Measurements from ENCODE around the gene SVOP.
"Not testable (repeated sequence)": the region's sequence is repeated elsewhere in the genome, so short reads cannot be mapped to it uniquely, and the experiment has no call there.

The SVOP gene

GRCh38 chr12:109033239-109034196 lies 12.7 kb upstream of the SVOP start:
- no peak for DNase-seq (ENCODE audit: low read depth in 2 of 2)

DNA sequence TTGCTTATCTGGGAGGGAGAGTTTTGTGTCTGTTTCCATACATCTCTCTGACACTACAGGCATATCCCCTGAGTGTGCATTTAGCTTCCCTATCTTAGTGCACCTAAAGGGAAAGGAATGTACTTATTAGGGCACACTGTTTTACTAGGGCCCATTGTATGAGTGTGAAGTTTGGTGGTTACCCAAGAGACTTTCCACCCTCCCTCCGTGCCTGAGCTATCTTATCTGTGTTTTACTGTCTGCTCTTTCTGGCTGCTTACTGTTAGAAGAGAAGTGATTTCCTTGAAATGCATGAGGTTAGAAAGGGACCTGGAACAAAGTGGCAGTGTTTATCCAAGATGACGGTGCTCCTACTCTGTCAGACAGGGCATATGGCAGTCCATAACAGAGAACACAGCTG lies 8.5 kb upstream of the SVOP start:
- DNase-seq (ENCODE audit: low read depth in 2 of 2), result no peak

DNA sequence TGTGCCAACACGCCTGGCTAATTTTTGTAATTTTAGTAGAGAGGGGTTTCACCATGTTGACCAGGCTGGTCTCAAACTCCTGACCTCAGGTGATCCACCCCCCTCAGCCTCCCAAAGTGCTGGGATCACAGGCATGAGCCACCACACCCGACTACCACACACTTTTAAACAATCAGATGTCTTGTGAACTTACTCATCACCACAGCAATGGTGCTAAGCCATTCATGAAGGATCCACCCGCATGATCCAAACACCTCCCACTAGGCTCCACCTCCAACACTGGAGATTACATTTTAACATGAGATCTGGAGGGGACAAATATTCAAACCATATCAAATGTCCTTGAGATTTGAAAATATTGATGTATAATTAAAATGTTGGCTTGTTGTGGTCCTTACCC lies 7.8 kb upstream of the SVOP start:
- not testable (repeated sequence) for DNase-seq (ENCODE audit: low read depth in 2 of 2)

- DNase-seq (ENCODE audit: low read depth in 2 of 2), result peak in 1 of 2 experiments; percentile 10
These were observed 6.9 kb upstream of the SVOP start for GRCh38 chr12:109027767-109028166.

- DNase-seq (ENCODE audit: low read depth in 2 of 2), result no peak
These were observed 597 bp downstream of the SVOP start for GRCh38 chr12:109020146-109020795.

GRCh38 chr12:109018296-109018695 lies 2.6 kb downstream of the SVOP start:
- no peak for DNase-seq (ENCODE audit: low read depth in 2 of 2)

DNA sequence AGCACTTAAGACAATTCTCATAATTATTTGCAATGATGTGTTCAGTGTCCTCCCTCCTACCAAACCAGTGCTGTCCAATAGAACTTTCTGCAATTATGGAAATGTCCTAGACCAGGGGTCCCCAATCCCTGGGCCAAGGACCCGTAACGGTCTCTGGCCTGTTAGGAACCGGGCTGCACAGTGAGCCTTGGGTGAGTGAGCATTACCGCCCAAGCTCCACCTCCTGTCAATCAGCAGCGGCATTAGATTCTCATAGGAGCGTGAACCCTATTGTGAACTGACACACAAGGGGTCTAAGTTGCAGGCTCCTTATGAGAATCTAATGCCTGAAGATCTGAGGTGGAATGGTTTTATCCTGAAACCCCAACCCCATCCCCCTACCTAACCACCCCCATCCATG lies 3.9 kb downstream of the SVOP start:
- DNase-seq (ENCODE audit: low read depth in 2 of 2), result no peak

DNA sequence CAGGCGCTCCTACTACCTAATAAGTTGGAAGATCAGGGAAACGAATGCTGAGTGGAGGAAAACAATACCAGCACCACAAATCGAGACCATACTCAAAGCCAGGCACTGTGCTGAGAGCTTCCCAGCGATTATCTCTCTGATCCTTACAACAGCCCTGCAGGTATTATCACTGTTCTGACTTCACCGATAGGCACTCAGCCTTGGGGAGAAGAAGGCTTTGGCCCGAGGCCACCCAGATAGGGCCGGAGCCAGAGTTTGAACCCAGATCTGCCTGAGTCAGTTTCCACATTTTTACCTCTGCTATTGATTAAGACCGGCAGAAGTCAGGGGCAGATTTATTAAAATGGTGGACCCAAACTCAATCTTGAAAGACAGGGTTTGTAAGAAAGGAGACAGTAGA lies 4.9 kb downstream of the SVOP start:
- DNase-seq (ENCODE audit: low read depth in 2 of 2), result no peak

GRCh38 chr12:109014984-109015765 lies 5.7 kb downstream of the SVOP start:
- no peak for DNase-seq (ENCODE audit: low read depth in 2 of 2)

- DNase-seq (ENCODE audit: low read depth in 2 of 2), result no peak
These were observed 10.6 kb downstream of the SVOP start for GRCh38 chr12:109010259-109010658.

DNA sequence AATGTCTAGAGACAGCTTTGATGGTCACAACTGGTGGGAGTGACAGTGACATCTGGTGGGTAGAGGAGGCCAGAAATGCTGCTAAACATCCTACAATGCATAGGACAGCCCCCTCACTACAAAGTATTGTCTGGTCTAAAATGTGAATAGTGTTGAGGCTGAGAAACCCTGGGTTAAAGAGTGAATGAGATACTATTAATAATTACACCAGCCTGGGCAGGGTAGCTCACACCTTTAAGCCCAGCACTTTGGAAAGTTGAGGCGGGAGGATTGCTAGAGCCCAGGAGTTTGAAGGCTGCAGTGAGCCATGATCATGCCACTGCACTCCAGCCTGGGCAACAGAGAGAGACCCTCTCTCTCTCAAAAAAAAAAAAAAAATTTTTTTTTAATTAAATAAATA lies 11.1 kb downstream of the SVOP start:
- DNase-seq (ENCODE audit: low read depth in 2 of 2), result no peak

DNA sequence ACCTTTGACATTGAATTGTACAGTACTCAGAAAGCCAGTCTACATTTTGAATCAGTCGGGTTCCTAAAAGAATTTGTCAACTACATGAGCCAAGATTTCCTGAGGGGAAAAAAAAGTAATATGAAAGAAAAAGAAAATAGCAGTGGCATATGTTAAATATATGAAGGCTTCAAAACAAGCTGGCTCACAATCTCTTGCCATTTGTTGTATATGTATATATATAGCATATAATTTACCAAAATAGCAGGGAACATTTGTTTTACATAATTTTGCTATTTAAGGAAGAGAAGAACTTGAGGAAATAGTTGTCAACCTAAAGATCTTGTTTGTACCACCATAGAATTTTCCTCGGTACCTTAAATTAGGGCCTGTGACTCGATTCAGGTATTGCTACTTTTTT lies 16.9 kb downstream of the SVOP start:
- no peak for DNase-seq (ENCODE audit: low read depth in 2 of 2)

DNA sequence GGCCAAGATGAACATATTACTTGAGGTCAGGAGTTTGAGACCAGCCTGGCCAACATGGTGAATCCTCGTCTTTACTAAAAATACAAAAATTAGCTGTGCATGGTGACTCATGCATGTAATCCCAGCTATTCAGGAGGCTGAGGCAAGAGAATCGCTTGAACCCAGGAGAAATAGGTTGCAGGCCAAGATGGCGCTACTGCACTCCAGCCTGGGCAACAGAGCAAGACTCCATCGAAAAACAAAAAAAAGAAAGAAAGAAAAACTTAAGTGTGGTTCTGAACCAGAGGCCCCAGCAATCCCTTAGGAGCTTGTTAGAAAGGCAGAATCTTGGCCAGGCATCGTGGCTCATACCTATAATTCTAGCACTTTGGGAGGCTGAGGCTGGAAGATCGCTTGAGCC lies 24.5 kb downstream of the SVOP start:
- DNase-seq (ENCODE audit: low read depth in 2 of 2), result no peak

DNA sequence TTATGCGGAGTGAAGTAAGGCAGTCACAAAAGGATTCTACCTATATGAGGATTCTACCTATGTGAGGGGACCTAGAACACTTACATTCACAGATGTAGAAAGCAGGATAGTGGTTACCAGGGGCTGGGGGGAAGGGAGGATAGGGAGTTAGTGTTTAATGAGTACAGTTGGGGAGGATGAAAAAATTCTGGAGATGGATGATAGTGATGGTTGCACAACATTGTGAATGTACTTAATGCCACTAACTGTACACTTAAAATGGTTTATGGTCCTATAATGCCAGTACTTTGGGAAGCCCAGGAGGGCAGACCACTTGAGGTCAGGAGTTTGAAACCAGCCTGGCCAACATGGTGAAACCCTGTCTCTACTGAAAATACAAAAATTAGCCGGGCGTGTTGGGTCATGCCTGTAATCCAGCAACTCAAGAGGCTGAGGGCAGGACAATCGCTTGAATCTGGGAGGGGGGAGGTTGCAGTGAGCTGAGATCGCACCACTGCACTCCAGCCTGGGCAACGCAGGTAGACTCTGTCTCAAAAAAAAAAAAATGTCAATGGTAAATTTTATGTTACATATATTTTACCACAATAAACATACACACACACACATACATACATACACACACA lies 25.4 kb downstream of the SVOP start:
- DNase-seq (ENCODE audit: low read depth in 2 of 2), result no peak

GRCh38 chr12:108990103-108990502 lies 30.8 kb downstream of the SVOP start:
- not testable (repeated sequence) for DNase-seq (ENCODE audit: low read depth in 2 of 2)

DNA sequence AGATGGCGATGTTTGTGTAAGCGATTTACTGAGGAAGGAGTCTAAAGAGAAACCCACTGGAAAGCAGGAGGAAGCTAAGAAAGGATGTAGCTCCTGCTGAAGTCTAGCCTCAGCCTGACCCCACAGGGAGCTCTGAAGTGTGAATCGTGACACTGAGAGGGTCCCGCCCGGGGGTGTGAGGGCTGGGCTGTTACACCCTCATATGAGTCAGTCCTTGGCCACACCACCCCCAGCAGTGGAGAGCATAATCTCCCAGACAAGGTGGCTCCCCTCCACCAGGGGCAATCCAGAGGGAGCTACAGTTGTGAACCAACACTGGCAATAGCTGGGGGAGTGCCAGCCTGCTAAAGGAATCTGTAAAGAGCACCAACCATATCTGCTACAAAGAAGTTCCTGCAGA lies 31.5 kb downstream of the SVOP start:
- DNase-seq (ENCODE audit: low read depth in 2 of 2), result no peak

DNA sequence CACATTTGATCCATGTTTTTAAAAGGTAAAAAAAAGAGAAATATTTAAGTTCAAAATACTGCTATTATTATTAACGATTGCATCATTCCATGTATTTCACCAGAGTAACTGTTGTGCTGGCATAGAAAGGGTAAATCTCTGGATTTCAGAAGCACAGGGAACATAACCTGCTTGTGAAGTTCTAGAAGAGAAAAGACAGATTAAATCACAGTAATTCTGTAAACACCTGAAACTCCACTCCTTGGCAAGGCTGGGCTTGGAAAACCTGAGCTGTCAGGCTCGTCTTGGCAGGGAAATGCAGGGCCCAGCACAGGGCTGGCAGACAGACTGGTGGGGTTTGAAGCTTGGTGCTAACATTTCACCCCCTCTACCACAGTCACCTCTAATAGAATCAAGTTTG lies 35.1 kb downstream of the SVOP start:
- DNase-seq (ENCODE audit: low read depth in 2 of 2), result no peak

- no peak for DNase-seq (ENCODE audit: low read depth in 2 of 2)
These were observed 37.6 kb downstream of the SVOP start for GRCh38 chr12:108983227-108983626.

DNA sequence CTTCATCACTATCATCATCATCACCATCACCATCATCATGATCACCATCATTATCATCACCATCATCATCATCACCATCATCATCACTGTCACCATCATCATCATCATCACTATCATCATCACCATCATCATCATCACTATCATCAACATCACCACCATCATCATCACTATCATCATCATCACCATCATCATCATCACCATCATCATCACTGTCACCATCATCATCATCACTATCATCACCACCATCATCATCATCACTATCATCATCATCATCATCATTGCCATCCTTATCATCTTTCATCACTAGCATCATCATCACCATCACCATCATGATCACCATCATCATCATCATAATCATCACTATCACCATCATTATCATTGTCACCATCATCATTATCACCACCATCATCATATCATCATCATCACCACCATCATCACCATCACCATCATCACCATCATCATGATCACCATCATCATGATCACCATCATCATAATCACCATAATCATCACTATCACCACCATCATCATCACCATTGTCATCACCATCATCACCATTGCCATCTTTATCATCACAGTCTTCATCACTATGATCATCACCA lies 38.1 kb downstream of the SVOP start:
- no peak for DNase-seq (ENCODE audit: low read depth in 2 of 2)

GRCh38 chr12:108981835-108982234 lies 39.0 kb downstream of the SVOP start:
- DNase-seq (ENCODE audit: low read depth in 2 of 2), result no peak

GRCh38 chr12:108980831-108981618 lies 39.8 kb downstream of the SVOP start:
- DNase-seq (ENCODE audit: low read depth in 2 of 2), result peak in 1 of 2 experiments; percentile 6
